DMS 273 treated with DMSO at 0.1 percent for 48 hours (cell line): ENCODE measurements around the gene ZNRF3.
"Not testable (repeated sequence)": the region's sequence is repeated elsewhere in the genome, so short reads cannot be mapped to it uniquely, and the experiment has no call there.

Experiments used
- DNase-seq: peaks from one replicate; lab custom pipeline; 2025; lab: John Stamatoyannopoulos, UW

Gene ZNRF3

GRCh38 chr22:28931844-28932567 lies 48.6 kb downstream of the ZNRF3 start:
- DNase-seq: no peak

GRCh38 chr22:28933321-28933720 lies 49.9 kb downstream of the ZNRF3 start:
- DNase-seq: no peak

- no peak for DNase-seq
Measured at GRCh38 chr22:28934026-28934425, 50.7 kb downstream of the ZNRF3 start.

- DNase-seq: no peak
Measured at GRCh38 chr22:28935140-28935539, 51.8 kb downstream of the ZNRF3 start.

GRCh38 chr22:28935713-28936112 lies 52.3 kb downstream of the ZNRF3 start:
- no peak for DNase-seq

- DNase-seq: no peak
Measured at GRCh38 chr22:28936200-28936599, 52.8 kb downstream of the ZNRF3 start.

- DNase-seq: no peak
Measured at GRCh38 chr22:28937206-28938025, 54.0 kb downstream of the ZNRF3 start.

- no peak for DNase-seq
Measured at GRCh38 chr22:28938286-28938833, 55.0 kb downstream of the ZNRF3 start.

GRCh38 chr22:28939394-28939793 lies 56.0 kb downstream of the ZNRF3 start:
- no peak for DNase-seq

GRCh38 chr22:28939932-28940331 lies 56.6 kb downstream of the ZNRF3 start:
- no peak for DNase-seq

- DNase-seq: no peak
Measured at GRCh38 chr22:28940441-28940840, 57.1 kb downstream of the ZNRF3 start.

- no peak for DNase-seq
Measured at GRCh38 chr22:28942333-28942732, 59.0 kb downstream of the ZNRF3 start.

- DNase-seq: no peak
Measured at GRCh38 chr22:28942801-28943500, 59.6 kb downstream of the ZNRF3 start.

GRCh38 chr22:28943501-28943879 lies 60.1 kb downstream of the ZNRF3 start:
- no peak for DNase-seq

GRCh38 chr22:28947125-28947524 lies 63.8 kb downstream of the ZNRF3 start:
- DNase-seq: no peak

- DNase-seq: no peak
Measured at GRCh38 chr22:28948424-28948823, 65.1 kb downstream of the ZNRF3 start.

- not testable (repeated sequence) for DNase-seq
Measured at GRCh38 chr22:28948860-28949551, 65.6 kb downstream of the ZNRF3 start.

- DNase-seq: no peak
Measured at GRCh38 chr22:28949788-28950187, 66.4 kb downstream of the ZNRF3 start.

GRCh38 chr22:28950617-28951411 lies 67.4 kb downstream of the ZNRF3 start:
- peak; percentile 60 for DNase-seq

- DNase-seq: no peak
Measured at GRCh38 chr22:28951530-28951929, 68.2 kb downstream of the ZNRF3 start.

GRCh38 chr22:28951969-28952521 lies 68.7 kb downstream of the ZNRF3 start:
- no peak for DNase-seq
